IgD-negative memory B cell (primary cell): Measurements from ENCODE around the gene FAM177B. TPM values are rescaled to one million over a fixed set of nuclear protein-coding genes. Genes with fewer than 3 reads are reported as not detected.
A peak's percentile ranks its signal among the peaks of the same experiment; 100 is the strongest.
"Not testable (repeated sequence)": the region's sequence is repeated elsewhere in the genome, so short reads cannot be mapped to it uniquely, and the experiment has no call there.

Experiments used
- H3K27ac Mint-ChIP-seq, 3 donors: one replicate each; pipeline ENCODE4 v1.8.0; 2020 to 2022; ENCODE audit warnings: mild to moderate bottlenecking in 3 of 3, mixed read lengths in 3 of 3, moderate library complexity in 1 of 3
- H3K27me3 Mint-ChIP-seq: one replicate; pipeline ENCODE4 v1.8.0; 2021; ENCODE audit warnings: mixed read lengths
- H3K36me3 Mint-ChIP-seq: one replicate; pipeline ENCODE4 v1.8.0; 2020; ENCODE audit warnings: mild to moderate bottlenecking, mixed read lengths
- H3K4me1 Mint-ChIP-seq, 3 donors: one replicate each; pipeline ENCODE4 v1.8.0; 2020 to 2022; ENCODE audit warnings: mixed read lengths in 3 of 3, mild to moderate bottlenecking in 1 of 3
- H3K4me3 Mint-ChIP-seq, 4 donors: one replicate each; pipeline ENCODE4 v1.8.0; 2020 to 2022; ENCODE audit warnings: mild to moderate bottlenecking in 4 of 4, mixed read lengths in 4 of 4, moderate library complexity in 3 of 4
- H3K9me3 Mint-ChIP-seq, 3 donors: one replicate each; pipeline ENCODE4 v1.8.0; 2020 to 2021; ENCODE audit warnings: mixed read lengths in 3 of 3, mild to moderate bottlenecking in 1 of 3
- polyA plus RNA-seq: library from polyadenylated mRNA; unstranded; fragments of 300-500 nt; fragmentation: Illumina TruSeq; gene quantifications from one replicate; pipeline ENCODE4 v1.2.3, GENCODE V29; 2021

The FAM177B gene
- polyA plus RNA-seq, 1 donor from 2014 or later, result 30.0 TPM

DNA sequence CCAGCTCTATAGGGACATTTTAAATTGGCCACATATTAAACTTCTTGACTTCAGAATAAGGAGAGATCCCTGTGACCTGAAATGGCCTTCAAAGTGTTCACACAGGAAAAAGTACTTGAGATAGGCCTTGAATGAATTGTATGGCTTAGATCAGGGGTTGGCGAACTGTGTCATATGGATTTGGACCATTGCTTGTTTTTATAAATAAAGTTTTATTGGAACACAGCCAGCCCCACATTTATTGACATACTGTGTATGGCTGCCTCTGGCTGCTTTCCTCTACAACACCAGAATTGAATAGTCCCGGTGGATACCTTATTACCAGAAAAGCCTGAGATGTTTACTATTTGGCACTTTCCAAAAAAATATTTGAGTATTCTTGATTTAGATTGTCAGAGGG lies 20.6 kb upstream of the FAM177B start:
- Mint-ChIP-seq H3K4me3 (peak overlapping the region in 1 of 4 donors; percentile 56), H3K4me1 (peaks cover 10 to 14% (median 13%) of the 10 kb centered on the region in 3 donors), H3K27me3 (no peaks in the 10 kb centered on the region), H3K27ac (peak overlapping the region in 2 of 3 donors; percentile 29 to 46), H3K36me3 (peaks cover 4% of the 10 kb centered on the region), H3K9me3 (no peaks in the 10 kb centered on the region)

DNA sequence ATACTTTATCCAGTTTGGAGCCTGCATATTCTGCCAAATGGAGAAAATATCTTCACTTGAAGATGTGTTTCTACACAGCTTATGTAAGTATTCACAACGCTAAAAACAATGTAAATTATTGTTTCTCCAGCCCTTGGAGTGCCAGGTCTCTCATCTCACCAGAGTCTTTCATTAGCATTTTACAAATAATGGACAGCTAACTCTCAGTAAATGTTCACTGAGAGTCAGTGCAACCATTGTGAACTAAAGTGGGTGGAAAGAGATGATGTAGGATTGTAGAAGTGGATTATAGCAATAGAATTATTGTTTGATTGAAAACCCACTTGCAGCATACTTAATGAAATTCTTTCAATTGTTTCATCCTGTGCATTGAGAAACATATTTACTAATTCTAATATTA lies 8.3 kb upstream of the FAM177B start:
- H3K27me3 Mint-ChIP-seq, result no peaks in the 10 kb centered on the region
- H3K4me1 Mint-ChIP-seq, result peaks cover 33 to 35% (median 33%) of the 10 kb centered on the region in 3 donors
- H3K36me3 Mint-ChIP-seq, result peaks cover 17% of the 10 kb centered on the region
- no peak overlapping the region for H3K4me3 Mint-ChIP-seq
- no peaks in the 10 kb centered on the region for H3K9me3 Mint-ChIP-seq
- no peak overlapping the region for H3K27ac Mint-ChIP-seq

DNA sequence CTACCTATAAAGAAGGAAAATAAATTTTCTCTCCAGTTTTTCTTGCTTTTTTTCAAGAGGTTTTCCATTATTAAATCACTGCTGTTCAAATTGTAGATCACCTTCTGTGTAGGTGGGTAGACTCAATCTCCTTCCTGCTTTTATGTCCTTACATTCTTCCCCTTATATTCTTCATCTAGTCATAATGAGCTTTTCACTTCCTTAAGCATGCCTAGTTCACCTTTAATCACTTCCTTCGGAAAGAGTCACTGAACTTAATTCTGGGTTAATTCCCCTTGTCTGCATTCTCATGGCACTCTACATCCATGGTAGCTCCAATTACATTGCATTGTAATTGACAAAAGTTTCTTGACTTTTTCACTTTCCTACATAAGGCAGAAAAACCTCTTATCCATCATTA lies 6.1 kb upstream of the FAM177B start:
- H3K4me1 Mint-ChIP-seq, result peaks cover 37 to 44% (median 42%) of the 10 kb centered on the region in 3 donors
- peak overlapping the region; percentile 12 to 89 (median 75) for H3K27ac Mint-ChIP-seq
- peaks cover 17% of the 10 kb centered on the region for H3K36me3 Mint-ChIP-seq

DNA sequence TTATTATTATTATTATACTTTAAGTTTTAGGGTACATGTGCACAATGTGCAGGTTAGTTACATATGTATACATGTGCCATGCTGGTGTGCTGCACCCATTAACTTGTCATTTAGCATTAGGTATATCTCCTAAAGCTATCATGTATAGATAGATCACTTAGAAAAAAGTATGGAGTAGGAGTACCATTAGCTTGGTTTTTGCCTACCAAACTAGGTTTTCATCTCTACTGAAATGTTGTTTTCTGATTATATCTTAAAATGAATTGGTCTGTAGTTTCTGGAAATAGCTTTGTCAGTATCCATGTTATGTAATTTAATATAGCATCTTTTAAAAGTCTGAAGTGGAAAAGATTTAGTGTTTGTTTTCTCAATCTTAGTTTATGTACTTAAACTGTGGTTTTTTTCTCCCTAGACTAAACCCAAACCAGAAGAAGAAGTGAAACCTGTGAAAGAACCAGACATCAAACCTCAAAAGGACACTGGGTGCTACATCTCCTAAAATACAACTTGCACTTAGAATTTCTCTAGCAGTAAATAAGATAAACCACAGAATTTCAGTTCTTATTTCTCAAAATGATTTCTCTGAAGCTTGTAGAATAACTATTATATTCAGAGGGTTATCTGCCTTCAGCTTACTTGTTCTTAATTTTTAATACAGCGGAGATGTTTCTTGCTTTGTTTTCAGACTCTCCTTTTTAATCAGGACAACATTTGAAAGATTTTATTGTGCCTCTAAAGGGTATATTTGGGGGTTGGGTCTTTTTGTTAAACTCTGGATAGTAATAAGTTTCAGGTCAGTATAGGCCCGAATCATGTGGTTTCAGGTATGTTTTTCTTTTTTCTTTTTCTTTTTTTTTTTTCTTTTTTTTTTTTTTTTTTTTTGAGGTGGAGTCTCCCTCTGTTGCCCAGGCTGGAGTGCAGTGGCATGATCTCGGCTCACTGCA lies 4.5 kb upstream of the FAM177B start:
- H3K9me3 Mint-ChIP-seq, result no peaks in the 10 kb centered on the region
- H3K4me3 Mint-ChIP-seq, result peak overlapping the region; percentile 70 to 92 (median 84)
- H3K27ac Mint-ChIP-seq, result peak overlapping the region; percentile 92 to 97 (median 96)
- no peaks in the 10 kb centered on the region for H3K27me3 Mint-ChIP-seq
- H3K36me3 Mint-ChIP-seq, result peaks cover 16% of the 10 kb centered on the region
- peaks cover 37 to 50% (median 42%) of the 10 kb centered on the region in 3 donors for H3K4me1 Mint-ChIP-seq

More for the DNA sequence above, 6.1 kb upstream of the FAM177B start:
- Mint-ChIP-seq H3K4me3 (peak overlapping the region in 3 of 4 donors; percentile 3 to 43 (median 35)), H3K9me3 (no peaks in the 10 kb centered on the region), H3K27me3 (no peaks in the 10 kb centered on the region)

DNA sequence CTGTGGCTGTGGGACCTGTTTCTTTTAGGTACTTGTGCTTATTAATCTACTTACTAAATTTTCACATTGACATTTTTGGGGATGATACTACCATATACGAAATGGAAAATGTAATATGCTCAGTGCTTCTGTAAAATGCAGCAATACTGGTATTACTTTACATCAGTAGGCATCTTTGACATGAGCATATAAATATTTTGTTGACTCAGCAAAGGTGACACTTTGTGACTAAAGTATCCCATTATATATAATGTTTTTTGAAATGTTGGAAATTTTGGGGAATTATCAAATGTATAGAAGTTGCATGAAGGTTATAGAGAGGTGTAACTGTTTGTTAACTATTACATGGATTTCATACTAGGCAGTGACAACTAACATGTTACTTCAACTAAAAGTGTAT lies 2.3 kb upstream of the FAM177B start:
- H3K4me3 Mint-ChIP-seq, result peak overlapping the region in 1 of 4 donors; percentile 50
- H3K9me3 Mint-ChIP-seq, result no peaks in the 10 kb centered on the region
- H3K36me3 Mint-ChIP-seq, result peaks cover 2% of the 10 kb centered on the region
- H3K27me3 Mint-ChIP-seq, result no peaks in the 10 kb centered on the region
- H3K4me1 Mint-ChIP-seq, result peaks cover 31 to 45% (median 33%) of the 10 kb centered on the region in 3 donors
- peak overlapping the region in 2 of 3 donors; percentile 54 to 80 for H3K27ac Mint-ChIP-seq

DNA sequence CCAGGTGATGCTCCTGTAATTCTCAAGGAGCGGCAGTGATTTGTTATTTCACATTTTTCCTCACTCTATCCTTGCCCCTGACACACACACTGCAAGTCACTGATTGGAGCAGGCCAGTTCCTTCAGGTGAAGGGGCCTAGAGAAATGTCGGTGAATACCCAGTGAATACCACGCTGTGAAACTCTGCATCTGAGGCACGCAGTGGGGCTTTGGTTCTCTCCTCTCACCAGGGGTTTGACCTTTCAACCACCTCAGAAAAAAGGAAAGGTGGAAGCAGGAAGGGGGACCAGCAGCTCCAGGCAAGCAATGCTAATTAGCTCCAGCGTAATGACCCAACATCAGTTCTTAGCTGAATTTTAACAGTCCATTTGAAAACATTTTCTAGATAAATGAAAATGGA lies 532 bp upstream of the FAM177B start:
- H3K9me3 Mint-ChIP-seq, result no peaks in the 10 kb centered on the region
- peak overlapping the region in 1 of 4 donors; percentile 6 for H3K4me3 Mint-ChIP-seq
- no peaks in the 10 kb centered on the region for H3K36me3 Mint-ChIP-seq
- H3K4me1 Mint-ChIP-seq, result peaks cover 23 to 36% (median 28%) of the 10 kb centered on the region in 3 donors
- peak overlapping the region in 2 of 3 donors; percentile 33 to 46 for H3K27ac Mint-ChIP-seq
- H3K27me3 Mint-ChIP-seq, result no peaks in the 10 kb centered on the region

DNA sequence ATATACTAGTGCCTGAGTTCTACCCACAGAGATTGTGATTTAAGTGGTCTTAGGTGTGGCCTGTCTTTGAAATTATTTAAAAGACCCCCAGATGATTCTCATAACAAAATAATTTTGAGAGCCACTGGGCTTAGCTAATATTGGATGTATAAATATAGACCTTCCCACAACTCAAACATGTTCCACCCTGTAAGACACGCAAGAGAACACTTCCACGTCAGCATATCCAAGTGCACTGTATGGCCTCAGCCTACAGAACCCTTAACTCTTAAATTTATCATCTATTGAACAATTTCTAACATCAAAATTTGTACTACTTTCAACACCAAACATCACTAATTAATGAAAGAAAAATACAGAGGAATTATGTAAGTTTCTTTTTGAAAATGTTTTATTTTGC lies 2.5 kb downstream of the FAM177B start:
- H3K4me1 Mint-ChIP-seq, result peaks cover 18 to 21% (median 18%) of the 10 kb centered on the region in 3 donors
- H3K4me3 Mint-ChIP-seq, result peak overlapping the region in 1 of 4 donors; percentile 55
- H3K9me3 Mint-ChIP-seq, result no peaks in the 10 kb centered on the region
- H3K36me3 Mint-ChIP-seq, result no peaks in the 10 kb centered on the region
- peak overlapping the region in 1 of 3 donors; percentile 60 for H3K27ac Mint-ChIP-seq
- H3K27me3 Mint-ChIP-seq, result no peaks in the 10 kb centered on the region

DNA sequence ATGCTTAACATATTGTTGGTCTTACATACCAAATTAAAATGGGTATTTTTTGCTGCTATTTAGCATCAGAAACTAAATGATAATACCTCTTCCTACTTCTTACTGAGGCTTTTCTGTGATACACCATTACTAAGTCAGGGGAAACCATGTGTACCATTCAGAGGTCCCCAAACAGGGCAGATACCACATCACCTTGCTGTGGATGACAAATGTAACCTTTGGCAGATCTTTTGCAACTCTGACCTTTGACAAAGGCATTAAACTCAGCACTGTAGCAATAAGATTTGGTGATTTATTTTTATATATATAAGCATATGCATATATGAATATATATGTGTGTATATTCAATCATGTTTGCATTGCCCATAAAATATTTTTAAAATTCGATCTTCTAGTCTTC lies 2.9 kb downstream of the FAM177B start:
- Mint-ChIP-seq H3K4me3 (peak overlapping the region in 1 of 4 donors; percentile 12), H3K9me3 (no peaks in the 10 kb centered on the region)

DNA sequence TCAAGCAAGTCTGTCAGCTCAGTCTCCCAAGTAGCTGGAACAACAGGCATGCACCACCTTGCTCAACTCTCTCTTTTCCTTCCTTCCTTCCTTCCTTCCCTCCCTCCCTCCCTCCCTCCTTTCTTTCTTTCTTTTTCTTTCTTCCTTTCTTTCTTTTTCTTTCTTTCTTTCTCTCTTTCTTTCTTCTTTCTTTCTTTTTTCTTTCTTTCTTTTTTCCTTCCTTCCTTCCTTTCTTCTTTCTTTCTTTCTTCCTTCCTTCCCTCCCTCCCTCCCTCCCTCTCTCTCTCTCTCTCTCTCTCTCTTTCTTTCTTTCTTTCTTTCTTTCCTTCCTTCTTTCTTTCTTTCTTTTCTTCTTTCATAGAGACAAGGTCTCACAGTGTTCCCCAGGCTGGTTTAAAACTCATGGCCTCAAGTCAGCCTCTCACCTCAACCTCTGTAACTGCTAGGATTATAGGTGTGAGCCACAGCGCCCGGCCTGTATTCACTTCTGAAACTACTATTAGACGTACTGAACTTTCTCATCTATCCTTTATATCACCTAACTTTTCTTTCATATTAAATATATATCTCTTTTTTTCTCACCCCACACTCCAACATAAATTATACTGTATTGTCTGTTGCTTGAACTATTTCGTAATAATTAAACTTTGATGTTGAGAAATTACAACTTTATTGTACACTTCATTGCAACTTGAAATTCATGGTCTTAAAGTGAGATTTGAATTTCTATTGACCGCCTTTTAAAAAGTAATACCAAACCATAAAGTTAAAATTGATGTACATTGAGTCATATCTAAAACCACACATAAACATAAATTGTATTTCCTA lies 4.8 kb downstream of the FAM177B start:
- peak overlapping the region in 3 of 4 donors; percentile 58 to 88 (median 61) for H3K4me3 Mint-ChIP-seq
- H3K27me3 Mint-ChIP-seq, H3K9me3 Mint-ChIP-seq, H3K36me3 Mint-ChIP-seq: not testable (repeated sequence)
- H3K27ac Mint-ChIP-seq, result peak overlapping the region; percentile 2 to 28 (median 24)
- H3K4me1 Mint-ChIP-seq, result peaks cover 8 to 18% (median 16%) of the 10 kb centered on the region in 3 donors

More for the DNA sequence above, 2.9 kb downstream of the FAM177B start:
- H3K27me3 Mint-ChIP-seq, result no peaks in the 10 kb centered on the region
- peaks cover 15 to 19% (median 18%) of the 10 kb centered on the region in 3 donors for H3K4me1 Mint-ChIP-seq
- no peaks in the 10 kb centered on the region for H3K36me3 Mint-ChIP-seq
- peak overlapping the region in 1 of 3 donors; percentile 60 for H3K27ac Mint-ChIP-seq

DNA sequence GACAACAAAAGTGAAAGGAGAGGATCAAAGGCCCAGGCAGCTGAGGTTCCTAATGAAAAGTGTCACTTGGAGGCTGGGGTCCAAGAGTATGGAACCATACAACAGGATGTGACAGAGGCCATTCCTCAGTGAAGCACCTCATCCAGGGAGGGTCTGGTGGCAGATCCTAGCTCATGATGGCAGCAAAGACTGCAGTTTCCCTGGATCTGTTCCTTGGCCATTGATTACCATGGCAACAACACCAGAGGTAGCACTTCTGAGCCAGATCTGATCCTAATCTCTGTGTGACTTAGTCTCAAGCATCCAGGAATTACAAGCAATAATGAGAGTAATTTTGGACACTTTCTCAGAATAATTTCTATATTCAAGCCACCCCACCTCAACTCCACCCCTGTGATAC lies 12.9 kb downstream of the FAM177B start:
- H3K27ac Mint-ChIP-seq, result peak overlapping the region; percentile 2 to 94 (median 46)

DNA sequence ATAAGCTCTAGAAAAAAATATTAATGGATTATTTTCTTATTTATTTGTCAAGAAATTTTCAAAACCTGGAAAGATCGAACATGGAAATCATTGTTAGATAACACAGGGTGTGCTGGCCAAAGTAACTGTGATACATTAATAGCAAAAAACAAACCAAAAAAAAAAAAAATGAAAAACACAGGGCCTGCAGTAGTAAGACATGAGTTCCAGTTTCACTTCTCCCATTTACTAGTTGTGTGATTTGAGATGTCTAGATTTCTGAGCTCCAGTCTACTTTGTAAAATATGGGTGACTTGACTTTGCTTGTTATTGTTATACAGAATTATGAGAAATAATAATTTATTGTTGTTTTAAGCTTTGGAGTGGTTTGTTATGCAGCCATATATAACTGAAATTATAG lies 13.6 kb downstream of the FAM177B start:
- H3K4me3 Mint-ChIP-seq, result peak overlapping the region in 2 of 4 donors; percentile 55 to 83
- H3K27ac Mint-ChIP-seq, result peak overlapping the region; percentile 29 to 94 (median 54)
- no peaks in the 10 kb centered on the region for H3K27me3 Mint-ChIP-seq
- H3K4me1 Mint-ChIP-seq, result peaks cover 38 to 66% (median 45%) of the 10 kb centered on the region in 3 donors
- H3K36me3 Mint-ChIP-seq, result peaks cover 6% of the 10 kb centered on the region
- H3K9me3 Mint-ChIP-seq, result no peaks in the 10 kb centered on the region

More for the DNA sequence above, 12.9 kb downstream of the FAM177B start:
- Mint-ChIP-seq H3K9me3 (no peaks in the 10 kb centered on the region), H3K4me3 (peak overlapping the region in 2 of 4 donors; percentile 21 to 60), H3K36me3 (peaks cover 6% of the 10 kb centered on the region), H3K27me3 (no peaks in the 10 kb centered on the region), H3K4me1 (peaks cover 35 to 63% (median 42%) of the 10 kb centered on the region in 3 donors)

DNA sequence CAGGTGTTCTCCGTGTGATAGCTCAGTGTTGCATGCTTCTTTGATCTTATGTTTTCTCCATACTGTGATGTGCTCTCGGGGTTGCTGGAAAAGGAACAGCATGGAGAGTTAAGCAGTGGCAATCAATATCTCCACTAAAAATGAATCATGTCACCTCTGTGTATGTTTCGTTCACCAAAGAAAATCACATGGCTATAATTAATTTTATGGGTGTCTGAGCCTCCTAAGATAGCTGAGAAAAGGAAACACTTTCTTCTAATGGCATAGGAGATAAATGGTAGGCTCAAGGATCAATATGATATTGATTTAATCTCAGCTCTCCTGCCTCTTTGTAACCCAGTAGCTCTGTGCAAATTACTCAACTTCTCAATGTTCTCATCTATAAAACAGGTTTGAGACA lies 14.3 kb downstream of the FAM177B start:
- Mint-ChIP-seq H3K27ac (peak overlapping the region; percentile 29 to 94 (median 54)), H3K36me3 (peaks cover 6% of the 10 kb centered on the region), H3K9me3 (no peaks in the 10 kb centered on the region), H3K27me3 (no peaks in the 10 kb centered on the region), H3K4me3 (peak overlapping the region in 2 of 4 donors; percentile 55 to 83), H3K4me1 (peaks cover 38 to 66% (median 45%) of the 10 kb centered on the region in 3 donors)

DNA sequence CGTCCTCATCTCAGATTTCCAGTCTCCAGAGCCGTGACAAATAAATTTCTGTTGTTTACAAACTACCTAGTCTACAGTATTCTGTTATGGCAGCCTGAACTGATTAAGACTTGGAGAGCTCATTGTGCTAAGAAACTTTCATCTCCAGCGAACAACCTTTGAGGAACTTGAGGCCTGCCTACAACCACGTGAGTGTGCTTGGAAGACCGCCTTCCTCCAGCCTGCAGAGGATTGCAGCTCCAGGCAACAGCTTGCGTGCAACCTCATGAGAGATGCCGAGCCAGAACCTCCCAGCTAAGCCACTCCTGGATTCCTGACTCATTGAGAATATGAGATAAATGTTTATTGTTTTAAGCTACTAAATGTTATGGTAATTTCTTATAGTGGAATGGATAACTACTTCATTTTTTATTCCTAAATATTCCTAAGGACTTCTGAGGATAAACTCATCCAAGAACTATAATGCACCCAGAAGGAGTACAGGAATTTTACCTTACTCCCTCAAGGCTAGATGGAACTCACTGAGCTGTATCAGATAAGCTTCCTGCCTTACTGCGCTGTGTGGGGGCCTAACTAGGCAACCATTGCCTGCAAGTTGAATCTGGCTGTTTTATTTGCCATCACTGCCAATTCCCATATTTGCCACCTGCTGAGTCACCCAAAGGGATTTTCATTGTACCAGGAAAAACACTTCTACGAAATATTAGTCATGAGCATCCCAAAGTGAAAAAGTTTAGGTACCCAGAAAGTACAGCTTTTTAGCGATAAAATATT lies 17.6 kb downstream of the FAM177B start:
- no peaks in the 10 kb centered on the region for H3K9me3 Mint-ChIP-seq
- H3K27ac Mint-ChIP-seq, result no peak overlapping the region
- peaks cover 37 to 49% (median 45%) of the 10 kb centered on the region in 3 donors for H3K4me1 Mint-ChIP-seq
- H3K27me3 Mint-ChIP-seq, result no peaks in the 10 kb centered on the region
- peaks cover 7% of the 10 kb centered on the region for H3K36me3 Mint-ChIP-seq
- H3K4me3 Mint-ChIP-seq, result peak overlapping the region in 2 of 4 donors; percentile 54 to 78
